ENCODE measurements around the gene TMEM178B.
"Not testable (repeated sequence)": the region's sequence is repeated elsewhere in the genome, so short reads cannot be mapped to it uniquely, and the experiment has no call there.

TMEM178B gene

GRCh38 chr7:141102436-141102835 lies 28.6 kb downstream of the TMEM178B start:
- no peak for DNase-seq (ENCODE audit: extremely low spot score)
- CTCF ChIA-PET: no interaction called here
- TF ChIP-seq CTCF (IDR thresholded peaks at IDR 0.05; ENCODE audit: control extremely low read depth, extremely low read depth, low read depth, missing control alignments): no peak
- POLR2A ChIA-PET: no interaction called here

GRCh38 chr7:141103847-141104429 lies 30.1 kb downstream of the TMEM178B start:
- no peak for DNase-seq (ENCODE audit: extremely low spot score)
- POLR2A ChIA-PET: no interaction called here
- TF ChIP-seq CTCF (IDR thresholded peaks at IDR 0.05; ENCODE audit: control extremely low read depth, extremely low read depth, low read depth, missing control alignments): no peak
- CTCF ChIA-PET: no interaction called here

GRCh38 chr7:141113131-141113530 lies 39.3 kb downstream of the TMEM178B start:
- ChIA-PET CTCF (no interaction called here), POLR2A (no interaction called here)
- DNase-seq (ENCODE audit: extremely low spot score): no peak
- TF ChIP-seq CTCF (IDR thresholded peaks at IDR 0.05; ENCODE audit: control extremely low read depth, extremely low read depth, low read depth, missing control alignments): no peak

- no peak for TF ChIP-seq CTCF (IDR thresholded peaks at IDR 0.05; ENCODE audit: control extremely low read depth, extremely low read depth, low read depth, missing control alignments)
- ChIA-PET CTCF (no interaction called here), POLR2A (no interaction called here)
- DNase-seq (ENCODE audit: extremely low spot score): no peak
Observed at GRCh38 chr7:141114029-141114664, 40.3 kb downstream of the TMEM178B start.

- ChIA-PET CTCF (interaction anchor here (1.3 kb wide), 1 partner anchor 10 kb away, joined by 3 read pairs; no protein-coding TSS in a partner anchor), POLR2A (no interaction called here)
- no peak for DNase-seq (ENCODE audit: extremely low spot score)
- TF ChIP-seq CTCF (IDR thresholded peaks at IDR 0.05; ENCODE audit: control extremely low read depth, extremely low read depth, low read depth, missing control alignments): no peak
Observed at GRCh38 chr7:141115965-141116364, 42.1 kb downstream of the TMEM178B start.

- POLR2A ChIA-PET; CTCF ChIA-PET; DNase-seq (ENCODE audit: extremely low spot score): not testable (repeated sequence)
Observed at GRCh38 chr7:141116661-141117060, 42.8 kb downstream of the TMEM178B start.

GRCh38 chr7:141118767-141119166 lies 44.9 kb downstream of the TMEM178B start:
- ChIA-PET POLR2A (no interaction called here), CTCF (no interaction called here)
- DNase-seq (ENCODE audit: extremely low spot score): no peak
- TF ChIP-seq CTCF (IDR thresholded peaks at IDR 0.05; ENCODE audit: control extremely low read depth, extremely low read depth, low read depth, missing control alignments): no peak
